K562 (cell line): ENCODE measurements around the gene COL11A2. TPM values are rescaled to one million over a fixed set of nuclear protein-coding genes. Genes with fewer than 3 reads are reported as not detected.
A peak's percentile ranks its signal among the peaks of the same experiment; 100 is the strongest.

Experiments used
- BHLHE40 ChIP-seq: IDR thresholded peaks from 2 replicates; pipeline ENCODE4 v1.6.1; 2011; ENCODE audit warnings: low read length, improper control_type of control experiment
- CBFA2T3 ChIP-seq: fragments of 450-650 bp; IDR thresholded peaks from 2 replicates; pipeline ENCODE4 v1.6.1; 2017
- CREB5 ChIP-seq: fragments of 250-450 bp; sonication (Bioruptor Pico); IDR thresholded peaks from 2 replicates; pipeline ENCODE4 v1.5.0; 2020; ENCODE audit warnings: mild to moderate bottlenecking
- JUNB ChIP-seq: fragments of 450-650 bp; formaldehyde crosslinking; conservative IDR thresholded peaks from 2 replicates; pipeline ENCODE4 v1.4.0; 2020; ENCODE audit warnings: mild to moderate bottlenecking
- JUND ChIP-seq, 2 experiments: IDR thresholded peaks; 2 replicates in 1 of 2; 3 replicates in 1 of 2; pipeline ENCODE4 v1.6.1; 2011; ENCODE audit warnings: borderline replicate concordance in 2 of 2, low read depth in 2 of 2, low read length in 2 of 2, improper control_type of control experiment in 1 of 2, missing biosample characterization in 1 of 2, missing genetic modification characterization in 1 of 2, missing genetic modification reagents in 1 of 2
- KDM4B ChIP-seq, 2 experiments: fragments of 450-650 bp in 1 of 2; sonication (generic) in 1 of 2; IDR thresholded peaks; 2 replicates each; pipeline ENCODE4 v1.6.1; 2016 to 2017; ENCODE audit warnings: borderline replicate concordance in 2 of 2, antibody characterized with exemption in 1 of 2, low read depth in 1 of 2, mild to moderate bottlenecking in 1 of 2
- MAFF ChIP-seq: IDR thresholded peaks from 2 replicates; pipeline ENCODE4 v1.6.1; 2012; ENCODE audit warnings: low read length, improper control_type of control experiment
- MITF ChIP-seq: IDR thresholded peaks from 2 replicates; pipeline ENCODE4 v1.6.1; 2014; ENCODE audit warnings: antibody characterized with exemption
- NFXL1 ChIP-seq: fragments of 450-650 bp; formaldehyde crosslinking; IDR thresholded peaks from 2 replicates; pipeline ENCODE4 v1.4.0; 2021; ENCODE audit warnings: mild to moderate bottlenecking
- PCBP2 ChIP-seq: fragments of 200-400 bp; formaldehyde crosslinking; IDR thresholded peaks from 2 replicates; pipeline ENCODE4 v1.6.1; 2018; ENCODE audit warnings: low read length, low read depth, mild to moderate bottlenecking, moderate library complexity; ENCODE audit not compliant: poor library complexity, severe bottlenecking
- PHF20 ChIP-seq: fragments of 450-650 bp; IDR thresholded peaks from 2 replicates; pipeline ENCODE4 v1.6.1; 2018; ENCODE audit not compliant: partially characterized antibody
- PHF8 ChIP-seq: fragments of 200-600 bp; sonication (generic); IDR thresholded peaks from 2 replicates; pipeline ENCODE4 v1.6.1; 2012; ENCODE audit warnings: mixed run types, mild to moderate bottlenecking, inconsistent platforms, low read length, moderate library complexity, borderline replicate concordance
- POU5F1 ChIP-seq: fragments of 150-350 bp; IDR thresholded peaks from 2 replicates; pipeline ENCODE4 v1.6.1; 2014; ENCODE audit warnings: borderline replicate concordance, low read length, low read depth, mild to moderate bottlenecking; ENCODE audit not compliant: partially characterized antibody
- SMARCB1 ChIP-seq: IDR thresholded peaks from 2 replicates; pipeline ENCODE4 v1.6.1; 2011; ENCODE audit warnings: improper control_type of control experiment, low read depth; ENCODE audit not compliant: insufficient read length
- SREBF1 ChIP-seq: fragments of 150-350 bp; IDR thresholded peaks from 2 replicates; pipeline ENCODE4 v1.6.1; 2014; ENCODE audit warnings: antibody characterized with exemption, low read depth, low read length, borderline replicate concordance
- TEAD2 ChIP-seq: fragments of 450-650 bp; IDR thresholded peaks from 2 replicates; pipeline ENCODE4 v1.6.1; 2016; ENCODE audit warnings: missing genetic modification characterization, control low read depth, missing compliant biosample characterization
- ZNF165 ChIP-seq: fragments of 250-450 bp; sonication (Bioruptor Pico); IDR thresholded peaks from 2 replicates; pipeline ENCODE4 v1.4.0; 2020; ENCODE audit warnings: borderline replicate concordance
- ZNF695 ChIP-seq: fragments of 450-650 bp; formaldehyde crosslinking; IDR thresholded peaks from 2 replicates; pipeline ENCODE4 v1.4.0; 2020; ENCODE audit warnings: mild to moderate bottlenecking, moderate library complexity
- polyA plus RNA-seq, 8 experiments: library from polyadenylated mRNA; depleted of rRNA in 4 of 8; stranded (reverse) in 5 of 8; unstranded in 3 of 8; fragments of >200 nt; fragmentation: Nextera tagmentation in 2 of 8; fragmentation: Illumina TruSeq in 1 of 8; extraction: Ambion mirVana in 2 of 8; extraction: Trizol in 1 of 8; gene quantifications; 2 replicates each; pipeline versions ENCODE4 v1.2.1 to v1.2.3, GENCODE V29; 2011 to 2014; ENCODE audit warnings: inconsistent platforms in 1 of 8, missing spikeins in 1 of 8
- total RNA-seq, 7 experiments: library from RNA; depleted of rRNA in 6 of 7; stranded (reverse); fragments of >200 nt in 6 of 7; fragmentation: Illumina TruSeq in 2 of 7; extraction: Trizol in 2 of 7; gene quantifications; 2 replicates each; pipeline versions ENCODE4 v1.2.1 to v1.2.3, GENCODE V29; 2011 to 2021; ENCODE audit warnings: low replicate concordance in 1 of 7
- TF ChIP-seq, protein P1 (sequence below): fragments of 450-650 bp; formaldehyde crosslinking; IDR thresholded peaks from 2 replicates; pipeline ENCODE4 v1.4.0; 2020; ENCODE audit warnings: mild to moderate bottlenecking, moderate library complexity
- TF ChIP-seq, protein P2 (sequence below): fragments of 450-650 bp; IDR thresholded peaks from 2 replicates; pipeline ENCODE4 v1.6.1; 2016; ENCODE audit warnings: antibody characterized with exemption

COL11A2 gene
- total and polyA plus RNA-seq, 9 of the 15 experiments (the other 6 are each of a cell fraction or from before 2014, with no cell fraction given) = 0.04 to 0.35 (median 0.09) TPM; not detected in 1

DNA sequence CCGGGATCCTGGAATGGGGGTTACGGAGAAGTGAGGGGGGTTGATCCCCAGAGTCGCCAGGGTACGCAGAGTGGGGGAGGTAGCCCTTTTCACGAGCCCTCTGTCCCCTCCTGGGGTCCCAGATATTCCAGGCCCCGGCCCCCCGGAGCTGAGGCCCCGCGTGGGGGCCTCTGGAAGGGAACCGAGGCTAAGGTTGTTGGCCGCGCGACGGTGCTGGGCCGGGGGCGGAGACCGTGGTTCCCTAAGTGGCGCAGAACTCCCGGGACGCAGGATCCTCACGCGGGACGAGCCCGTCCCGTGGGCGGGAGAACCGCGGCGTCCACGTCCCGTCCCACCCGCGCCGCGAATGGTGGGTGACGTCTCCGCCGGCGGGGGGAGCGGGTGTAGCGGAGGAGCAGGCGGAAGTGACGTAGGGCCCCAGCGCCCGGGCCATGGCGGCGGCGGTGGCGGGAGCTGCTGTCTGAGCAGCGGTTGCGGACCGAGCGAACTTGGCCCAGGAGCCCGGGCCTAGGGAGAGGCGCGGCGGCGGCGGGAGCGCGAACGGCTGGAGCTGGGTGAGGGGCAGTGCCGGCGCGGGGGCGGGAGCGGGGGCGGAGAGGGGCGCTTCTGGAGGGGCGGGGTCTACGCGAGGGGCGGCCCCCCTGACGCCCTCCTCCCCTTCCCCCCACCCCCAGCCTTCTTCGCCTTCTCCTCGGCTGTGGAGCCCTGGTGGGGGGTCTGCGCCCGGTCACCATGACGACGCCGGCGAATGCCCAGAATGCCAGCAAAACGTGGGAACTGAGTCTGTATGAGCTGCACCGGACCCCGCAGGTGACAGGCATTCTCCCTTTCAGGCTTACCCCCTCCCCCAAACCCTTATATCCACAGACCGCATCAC is 16.1 kb upstream of the COL11A2 start, which contains the start of gene RING1 (continued):
- TF ChIP-seq, protein P1, sequence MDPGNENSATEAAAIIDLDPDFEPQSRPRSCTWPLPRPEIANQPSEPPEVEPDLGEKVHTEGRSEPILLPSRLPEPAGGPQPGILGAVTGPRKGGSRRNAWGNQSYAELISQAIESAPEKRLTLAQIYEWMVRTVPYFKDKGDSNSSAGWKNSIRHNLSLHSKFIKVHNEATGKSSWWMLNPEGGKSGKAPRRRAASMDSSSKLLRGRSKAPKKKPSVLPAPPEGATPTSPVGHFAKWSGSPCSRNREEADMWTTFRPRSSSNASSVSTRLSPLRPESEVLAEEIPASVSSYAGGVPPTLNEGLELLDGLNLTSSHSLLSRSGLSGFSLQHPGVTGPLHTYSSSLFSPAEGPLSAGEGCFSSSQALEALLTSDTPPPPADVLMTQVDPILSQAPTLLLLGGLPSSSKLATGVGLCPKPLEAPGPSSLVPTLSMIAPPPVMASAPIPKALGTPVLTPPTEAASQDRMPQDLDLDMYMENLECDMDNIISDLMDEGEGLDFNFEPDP (CRISPR knock-in tag) = no peak
- TF ChIP-seq PCBP2 (no peak), NFXL1 (CRISPR knock-in tag) (no peak), TEAD2 (tag) (no peak), CBFA2T3 (0 out of 2 replicates have a peak, but pooled peaks have one; percentile 14), CREB5 (no peak), ZNF165 (CRISPR knock-in tag) (no peak), SREBF1 (no peak), JUNB (no peak; the same call in 1 of the 2 replicates), PHF8 (peak; percentile 97), JUND (IDR thresholded peaks at IDR 0.05; ENCODE audit: borderline replicate concordance, low read depth, low read length) (peak; percentile 86), JUND (tag; IDR thresholded peaks at IDR 0.05; ENCODE audit: borderline replicate concordance, low read depth, low read length) (peak; percentile 75; the same call in 1 of the 3 replicates), POU5F1 (no peak), SMARCB1 (no peak), ZNF695 (no peak), BHLHE40 (peak; percentile 42; the same call in 1 of the 2 replicates), KDM4B (IDR thresholded peaks at IDR 0.05; ENCODE audit: borderline replicate concordance in 2 of 2, low read depth in 1 of 2) (peak in 1 of 2 experiments; percentile 97; a peak in 2 of 4 replicates), MITF (0 out of 2 replicates have a peak, but pooled peaks have one; percentile 42), MAFF (no peak), PHF20 (peak; percentile 69)
- TF ChIP-seq, protein P2, sequence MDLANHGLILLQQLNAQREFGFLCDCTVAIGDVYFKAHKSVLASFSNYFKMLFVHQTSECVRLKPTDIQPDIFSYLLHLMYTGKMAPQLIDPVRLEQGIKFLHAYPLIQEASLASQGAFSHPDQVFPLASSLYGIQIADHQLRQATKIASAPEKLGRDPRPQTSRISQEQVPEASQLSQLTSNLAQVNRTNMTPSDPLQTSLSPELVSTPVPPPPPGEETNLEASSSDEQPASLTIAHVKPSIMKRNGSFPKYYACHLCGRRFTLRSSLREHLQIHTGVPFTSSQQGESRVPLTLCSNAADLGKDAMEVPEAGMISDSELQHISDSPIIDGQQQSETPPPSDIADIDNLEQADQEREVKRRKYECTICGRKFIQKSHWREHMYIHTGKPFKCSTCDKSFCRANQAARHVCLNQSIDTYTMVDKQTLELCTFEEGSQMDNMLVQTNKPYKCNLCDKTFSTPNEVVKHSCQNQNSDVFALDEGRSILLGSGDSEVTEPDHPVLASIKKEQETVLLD = peak; percentile 93
